Measurements from ENCODE around the gene GEMIN8.

The GEMIN8 gene

GRCh38 chrX:13968198-13968597, 61.5 kb downstream of the GEMIN8 start:
- Histone ChIP-seq H3K79me2 (ENCODE audit: insufficient read depth, low read length) (no peaks in the 10 kb centered on the region), H3K4me2 (ENCODE audit: low read length) (no peak overlapping the region), H4K20me1 (ENCODE audit: insufficient read depth, low read length) (no peaks in the 10 kb centered on the region), H3K4me3 (ENCODE audit: low read depth, low read length, poor library complexity, severe bottlenecking) (no peak overlapping the region), H3K9me3 (ENCODE audit: low read length) (no peaks in the 10 kb centered on the region), H3K27me3 (ENCODE audit: insufficient read depth, low read length) (no peaks in the 10 kb centered on the region), H2AFZ (ENCODE audit: low read length) (no peak overlapping the region), H3K9me2 (ENCODE audit: low read depth, low read length) (no peaks in the 10 kb centered on the region), H3F3A (ENCODE audit: insufficient read depth, low read length) (no peaks in the 10 kb centered on the region), H3K4me1 (ENCODE audit: insufficient read depth, low read length, severe bottlenecking) (no peaks in the 10 kb centered on the region), H3K36me3 (ENCODE audit: insufficient read depth, low read length) (no peaks in the 10 kb centered on the region), H3K27ac (ENCODE audit: low read depth, low read length, poor library complexity, severe bottlenecking) (no peak overlapping the region), H3K9ac (ENCODE audit: low read length) (no peak overlapping the region)
- no peak for TF ChIP-seq CTCF (IDR thresholded peaks at IDR 0.05; ENCODE audit: low read length)
- TF ChIP-seq EZH2 (IDR thresholded peaks at IDR 0.05; ENCODE audit: borderline replicate concordance, low read length): no peak

- Histone ChIP-seq H4K20me1 (ENCODE audit: insufficient read depth, low read length) (no peaks in the 10 kb centered on the region), H3K9me2 (ENCODE audit: low read depth, low read length) (no peaks in the 10 kb centered on the region), H3F3A (ENCODE audit: insufficient read depth, low read length) (no peaks in the 10 kb centered on the region), H2AFZ (ENCODE audit: low read length) (no peak overlapping the region), H3K36me3 (ENCODE audit: insufficient read depth, low read length) (no peaks in the 10 kb centered on the region), H3K9me3 (ENCODE audit: low read length) (no peaks in the 10 kb centered on the region), H3K27ac (ENCODE audit: low read depth, low read length, poor library complexity, severe bottlenecking) (no peak overlapping the region), H3K4me1 (ENCODE audit: insufficient read depth, low read length, severe bottlenecking) (no peaks in the 10 kb centered on the region), H3K4me2 (ENCODE audit: low read length) (no peak overlapping the region), H3K9ac (ENCODE audit: low read length) (no peak overlapping the region), H3K27me3 (ENCODE audit: insufficient read depth, low read length) (no peaks in the 10 kb centered on the region), H3K4me3 (ENCODE audit: low read depth, low read length, poor library complexity, severe bottlenecking) (no peak overlapping the region), H3K79me2 (ENCODE audit: insufficient read depth, low read length) (no peaks in the 10 kb centered on the region)
- TF ChIP-seq CTCF (IDR thresholded peaks at IDR 0.05; ENCODE audit: low read length) (no peak), EZH2 (IDR thresholded peaks at IDR 0.05; ENCODE audit: borderline replicate concordance, low read length) (no peak)
These were observed 62.1 kb downstream of the GEMIN8 start for GRCh38 chrX:13967636-13968035.

- Histone ChIP-seq H2AFZ (ENCODE audit: low read length) (no peak overlapping the region), H3K4me3 (ENCODE audit: low read depth, low read length, poor library complexity, severe bottlenecking) (no peak overlapping the region), H3F3A (ENCODE audit: insufficient read depth, low read length) (no peaks in the 10 kb centered on the region), H3K27me3 (ENCODE audit: insufficient read depth, low read length) (no peaks in the 10 kb centered on the region), H3K36me3 (ENCODE audit: insufficient read depth, low read length) (no peaks in the 10 kb centered on the region), H3K4me2 (ENCODE audit: low read length) (no peak overlapping the region), H3K9me3 (ENCODE audit: low read length) (no peaks in the 10 kb centered on the region), H3K4me1 (ENCODE audit: insufficient read depth, low read length, severe bottlenecking) (no peaks in the 10 kb centered on the region), H3K9ac (ENCODE audit: low read length) (no peak overlapping the region), H3K9me2 (ENCODE audit: low read depth, low read length) (no peaks in the 10 kb centered on the region), H3K27ac (ENCODE audit: low read depth, low read length, poor library complexity, severe bottlenecking) (no peak overlapping the region), H4K20me1 (ENCODE audit: insufficient read depth, low read length) (no peaks in the 10 kb centered on the region), H3K79me2 (ENCODE audit: insufficient read depth, low read length) (no peaks in the 10 kb centered on the region)
- TF ChIP-seq CTCF (IDR thresholded peaks at IDR 0.05; ENCODE audit: low read length) (no peak), EZH2 (IDR thresholded peaks at IDR 0.05; ENCODE audit: borderline replicate concordance, low read length) (no peak)
These were observed 62.9 kb downstream of the GEMIN8 start for GRCh38 chrX:13966793-13967125.

Measured in OCI-LY1 (cell line).